Measurements from ENCODE around the gene CCDC50.

Gene CCDC50

GRCh38 chr3:191381303-191381702, 52.1 kb downstream of the CCDC50 start:
- DNase-seq: no peak

GRCh38 chr3:191382661-191383060, 53.5 kb downstream of the CCDC50 start:
- DNase-seq: no peak

DNA sequence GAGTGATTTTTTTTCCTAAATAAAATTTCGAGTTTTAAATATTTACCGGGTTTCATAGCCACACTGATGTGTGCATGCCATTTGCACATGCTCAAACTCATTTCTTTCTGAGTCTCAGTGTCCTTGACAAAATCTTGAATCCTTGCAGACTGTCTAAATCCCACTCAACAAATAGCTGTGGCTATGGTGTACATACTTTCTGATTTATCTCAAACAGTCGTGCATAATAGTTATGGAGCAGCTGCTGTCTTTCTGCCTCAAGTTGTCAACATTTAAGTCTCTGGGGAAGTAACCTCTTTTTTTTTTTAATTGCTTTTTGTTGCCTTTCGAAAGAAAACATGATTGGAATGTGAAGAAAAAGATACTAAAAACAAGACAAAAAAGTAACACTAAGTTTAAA, 53.9 kb downstream of the CCDC50 start:
- no peak for DNase-seq

DNA sequence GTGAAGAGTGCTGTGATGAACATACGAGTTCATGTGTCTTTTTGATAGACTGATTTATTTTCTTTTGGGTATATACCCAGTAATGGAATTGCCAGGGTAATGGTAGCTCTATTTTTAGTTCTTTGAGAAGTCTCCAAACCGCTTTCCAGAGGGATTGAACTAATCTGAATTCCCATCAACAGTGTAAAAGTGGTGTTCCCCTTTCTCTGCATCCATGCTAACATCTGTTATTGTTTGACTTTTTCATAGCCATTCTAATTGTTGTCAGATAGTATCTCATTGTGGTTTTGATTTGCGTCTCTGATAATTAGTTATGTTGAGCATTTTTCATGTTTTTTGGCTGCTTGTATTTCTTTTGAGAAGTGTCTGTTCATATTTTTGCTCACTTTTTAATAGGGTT, 55.9 kb downstream of the CCDC50 start:
- DNase-seq: no peak

- DNase-seq: no peak
Observed at GRCh38 chr3:191387441-191388077, 58.4 kb downstream of the CCDC50 start.

DNA sequence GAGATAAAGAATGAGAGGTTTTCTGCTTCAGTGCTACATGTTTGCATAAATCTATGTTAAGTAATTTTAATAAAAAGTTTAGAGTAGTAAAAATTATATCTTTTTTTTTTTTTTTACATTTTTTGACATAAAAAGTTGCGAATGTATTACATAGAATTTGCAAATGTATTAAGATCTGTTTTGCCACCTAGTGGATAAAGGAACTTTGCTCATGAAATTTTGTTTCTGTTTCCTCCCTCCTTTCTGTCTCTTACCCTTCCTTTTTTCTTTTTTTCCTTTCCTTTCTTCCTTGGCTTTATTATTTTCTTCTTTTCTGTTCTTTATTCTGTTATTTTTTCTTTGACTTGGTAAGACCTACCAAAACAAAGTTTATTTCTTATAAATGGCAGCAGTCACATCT, 59.6 kb downstream of the CCDC50 start:
- no peak for DNase-seq

- DNase-seq: no peak
Observed at GRCh38 chr3:191390580-191390979, 61.4 kb downstream of the CCDC50 start.

GRCh38 chr3:191391861-191392808, 62.9 kb downstream of the CCDC50 start:
- no peak for DNase-seq

DNA sequence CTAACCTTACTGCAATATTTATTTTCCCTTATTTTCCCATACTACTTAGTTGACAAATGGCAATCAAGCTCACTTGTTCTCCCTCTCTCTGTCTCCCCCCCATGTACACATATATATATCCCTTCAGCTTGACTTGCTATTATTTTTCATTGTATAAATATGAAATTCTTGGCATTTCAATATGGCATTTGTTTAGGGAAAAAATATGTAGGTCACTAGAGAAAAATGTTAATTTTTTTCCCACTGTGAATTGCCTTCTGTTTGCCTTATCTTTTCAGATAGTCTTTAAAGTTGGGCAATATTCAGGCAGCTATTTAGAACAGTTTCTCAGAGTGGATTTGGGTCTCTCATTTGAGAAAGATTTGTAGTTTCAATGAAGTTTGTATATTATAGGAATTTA, 64.0 kb downstream of the CCDC50 start:
- no peak for DNase-seq

DNA sequence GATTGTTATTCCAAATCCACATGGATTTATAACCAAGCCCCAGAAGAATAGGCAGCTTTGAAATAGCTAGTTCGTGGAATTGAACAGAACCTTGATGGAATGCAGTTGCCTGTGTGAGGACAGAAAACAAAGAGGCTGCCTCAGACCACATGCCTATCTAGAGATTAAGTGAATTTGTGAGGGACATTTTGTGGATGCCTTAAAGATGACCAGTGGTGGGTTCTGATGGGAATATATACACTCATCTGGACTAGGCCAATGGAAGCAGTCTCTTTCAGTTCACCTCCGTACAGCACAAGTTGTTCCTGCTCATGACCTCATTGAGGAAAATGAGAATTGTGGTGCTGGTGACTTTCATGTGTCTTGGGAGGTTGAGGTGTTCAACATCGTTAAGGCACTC, 68.6 kb downstream of the CCDC50 start:
- no peak for DNase-seq

DNA sequence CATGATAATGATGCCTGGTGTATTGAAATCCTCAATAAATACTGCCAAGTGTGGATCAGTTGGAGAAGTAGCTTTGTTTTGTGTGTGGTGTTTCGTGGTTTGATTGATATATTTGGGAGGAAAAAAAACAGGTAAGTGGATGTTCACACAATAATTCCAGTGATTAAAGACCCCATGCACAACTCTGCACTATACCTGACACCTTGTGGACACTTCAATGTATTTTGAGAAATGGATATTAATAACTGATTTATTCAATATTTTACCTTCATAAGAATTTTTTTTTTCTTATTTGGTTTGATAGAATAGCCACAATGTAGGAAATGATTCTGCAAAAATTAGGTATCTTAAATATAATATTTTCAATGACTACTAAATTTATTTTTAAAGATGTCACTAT, 69.4 kb downstream of the CCDC50 start:
- no peak for DNase-seq

GRCh38 chr3:191399918-191400317, 70.7 kb downstream of the CCDC50 start:
- no peak for DNase-seq

GRCh38 chr3:191401775-191402357, 72.7 kb downstream of the CCDC50 start:
- no peak for DNase-seq

GRCh38 chr3:191409791-191410359, 80.7 kb downstream of the CCDC50 start:
- DNase-seq: no peak

DNA sequence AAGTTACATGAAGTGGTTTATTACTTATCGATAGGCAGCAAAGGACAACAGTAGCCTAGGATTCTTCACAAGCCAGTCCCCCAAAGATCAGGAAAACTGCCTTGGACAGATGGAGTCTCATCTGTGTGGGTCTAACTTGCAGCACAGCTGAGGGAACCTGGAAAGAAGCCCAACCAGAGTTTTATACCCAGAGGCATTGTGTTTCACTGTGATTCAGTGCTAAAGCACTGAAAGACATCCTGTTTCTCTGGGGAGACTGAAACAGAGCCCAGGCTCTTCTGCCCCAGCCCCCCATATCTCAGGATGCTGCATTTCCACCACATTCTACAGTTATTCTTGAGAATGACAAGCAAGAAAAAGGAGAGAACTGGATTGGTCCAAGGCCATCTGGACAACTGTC, 83.6 kb downstream of the CCDC50 start:
- DNase-seq: no peak

DNA sequence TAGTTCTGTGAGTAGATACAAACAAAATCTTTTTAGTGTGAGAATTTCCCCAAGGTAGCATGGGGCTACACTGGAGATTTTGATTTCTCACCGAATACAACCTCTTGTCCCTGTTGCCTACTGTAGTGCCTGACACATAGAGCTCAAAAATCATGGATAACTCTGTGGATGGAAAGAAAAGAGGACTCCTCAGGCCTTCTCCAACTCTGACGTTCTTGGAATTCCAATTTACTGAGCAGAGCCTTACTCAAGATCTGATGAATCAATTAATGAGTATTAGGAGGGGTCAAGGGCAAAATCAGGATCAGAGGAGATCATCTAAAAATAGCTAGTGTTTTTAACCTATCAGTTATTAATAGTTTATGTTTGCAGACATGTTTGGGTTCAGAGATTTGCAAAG, 85.1 kb downstream of the CCDC50 start:
- DNase-seq: no peak

GRCh38 chr3:191414732-191415131, 85.5 kb downstream of the CCDC50 start:
- DNase-seq: no peak

DNA sequence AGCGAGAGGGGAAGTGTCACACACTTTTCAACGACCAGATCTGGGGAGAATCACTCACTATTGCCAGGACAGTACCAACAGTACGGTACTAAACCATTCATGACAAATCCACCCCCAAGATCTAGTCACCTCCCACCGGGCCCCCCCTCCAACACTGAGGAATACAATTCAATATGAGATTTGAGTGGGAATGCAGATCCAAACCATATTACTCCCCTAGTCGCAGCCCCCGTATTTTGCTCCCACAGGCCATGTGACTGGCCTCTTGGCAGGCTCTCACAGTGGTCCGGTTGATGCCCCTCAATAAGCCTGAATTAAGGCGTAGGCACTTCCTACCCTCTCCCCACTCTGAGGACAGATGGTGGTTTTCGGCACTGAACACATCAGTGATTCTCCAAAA, 86.4 kb downstream of the CCDC50 start:
- no peak for DNase-seq

DNA sequence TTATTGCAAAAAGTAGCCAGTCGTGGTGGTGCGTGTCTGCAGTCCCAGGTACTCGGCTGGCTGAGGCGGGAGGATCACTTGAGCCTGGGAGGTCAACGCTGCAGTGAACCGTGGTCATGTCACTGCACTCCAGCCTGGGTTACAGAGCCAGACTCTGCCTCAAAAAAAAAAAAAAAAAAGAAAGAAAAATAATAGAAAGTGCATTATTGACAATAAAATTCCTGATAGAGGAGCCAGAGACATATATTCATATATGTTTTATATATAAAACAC, 88.2 kb downstream of the CCDC50 start:
- DNase-seq: no peak

GRCh38 chr3:191420771-191421170, 91.6 kb downstream of the CCDC50 start:
- no peak for DNase-seq

GRCh38 chr3:191424881-191425280, 95.7 kb downstream of the CCDC50 start:
- no peak for DNase-seq

- no peak for DNase-seq
Observed at GRCh38 chr3:191425322-191425734, 96.1 kb downstream of the CCDC50 start.

GRCh38 chr3:191426311-191426710, 97.1 kb downstream of the CCDC50 start:
- DNase-seq: no peak

GRCh38 chr3:191428177-191428576, 99.0 kb downstream of the CCDC50 start:
- no peak for DNase-seq
